ENCODE data around the gene CES2. TPM values are rescaled to one million over a fixed set of nuclear protein-coding genes. Genes with fewer than 3 reads are reported as not detected.
"Not testable (repeated sequence)": the region's sequence is repeated elsewhere in the genome, so short reads cannot be mapped to it uniquely, and the experiment has no call there.

Gene CES2
- total RNA-seq, 1 experiment from 2014 or later, result 10.3 TPM

GRCh38 chr16:66934839-66935313 is 440 bp upstream of the CES2 start:
- not testable (repeated sequence) for DNase-seq (ENCODE audit: low read depth)

GRCh38 chr16:66936462-66936861 is 1.1 kb downstream of the CES2 start:
- no peak for DNase-seq (ENCODE audit: low read depth)

- no peak for DNase-seq (ENCODE audit: low read depth)
These were observed 1.7 kb downstream of the CES2 start for GRCh38 chr16:66936889-66937554.

DNA sequence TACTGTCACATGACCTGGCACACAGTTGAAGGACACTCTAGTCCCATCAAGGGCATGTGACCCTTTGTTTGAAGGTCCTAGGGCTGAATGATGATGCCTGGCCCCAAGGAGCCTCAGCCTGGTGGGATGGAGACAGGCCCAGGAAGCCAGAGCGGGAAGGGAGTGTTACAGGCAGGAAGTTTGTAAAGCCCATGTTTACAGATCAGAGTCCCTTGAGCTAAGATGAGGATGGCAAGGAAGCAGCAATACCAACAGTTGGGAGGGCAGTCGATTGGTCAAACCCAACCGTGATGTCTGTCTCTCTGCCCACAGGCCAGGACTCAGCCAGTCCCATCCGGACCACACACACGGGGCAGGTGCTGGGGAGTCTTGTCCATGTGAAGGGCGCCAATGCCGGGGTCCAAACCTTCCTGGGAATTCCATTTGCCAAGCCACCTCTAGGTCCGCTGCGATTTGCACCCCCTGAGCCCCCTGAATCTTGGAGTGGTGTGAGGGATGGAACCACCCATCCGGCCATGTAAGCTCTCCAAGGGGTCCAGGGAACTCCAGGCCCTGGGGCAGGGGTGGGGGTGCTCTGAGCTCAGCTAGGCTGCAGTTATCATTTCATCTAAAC is 2.5 kb downstream of the CES2 start:
- no peak for DNase-seq (ENCODE audit: low read depth)

GRCh38 chr16:66939366-66939765 is 4.0 kb downstream of the CES2 start:
- DNase-seq (ENCODE audit: low read depth), result no peak

DNA sequence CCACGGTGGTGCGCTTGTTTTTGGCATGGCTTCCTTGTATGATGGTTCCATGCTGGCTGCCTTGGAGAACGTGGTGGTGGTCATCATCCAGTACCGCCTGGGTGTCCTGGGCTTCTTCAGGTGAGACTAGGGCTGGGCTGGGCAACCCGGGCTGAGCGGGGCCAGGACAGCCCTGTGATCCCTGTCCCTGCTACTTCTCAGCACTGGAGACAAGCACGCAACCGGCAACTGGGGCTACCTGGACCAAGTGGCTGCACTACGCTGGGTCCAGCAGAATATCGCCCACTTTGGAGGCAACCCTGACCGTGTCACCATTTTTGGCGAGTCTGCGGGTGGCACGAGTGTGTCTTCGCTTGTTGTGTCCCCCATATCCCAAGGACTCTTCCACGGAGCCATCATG is 4.9 kb downstream of the CES2 start:
- DNase-seq (ENCODE audit: low read depth), result no peak

GRCh38 chr16:66942981-66943380 is 7.7 kb downstream of the CES2 start:
- DNase-seq (ENCODE audit: low read depth), result no peak

DNA sequence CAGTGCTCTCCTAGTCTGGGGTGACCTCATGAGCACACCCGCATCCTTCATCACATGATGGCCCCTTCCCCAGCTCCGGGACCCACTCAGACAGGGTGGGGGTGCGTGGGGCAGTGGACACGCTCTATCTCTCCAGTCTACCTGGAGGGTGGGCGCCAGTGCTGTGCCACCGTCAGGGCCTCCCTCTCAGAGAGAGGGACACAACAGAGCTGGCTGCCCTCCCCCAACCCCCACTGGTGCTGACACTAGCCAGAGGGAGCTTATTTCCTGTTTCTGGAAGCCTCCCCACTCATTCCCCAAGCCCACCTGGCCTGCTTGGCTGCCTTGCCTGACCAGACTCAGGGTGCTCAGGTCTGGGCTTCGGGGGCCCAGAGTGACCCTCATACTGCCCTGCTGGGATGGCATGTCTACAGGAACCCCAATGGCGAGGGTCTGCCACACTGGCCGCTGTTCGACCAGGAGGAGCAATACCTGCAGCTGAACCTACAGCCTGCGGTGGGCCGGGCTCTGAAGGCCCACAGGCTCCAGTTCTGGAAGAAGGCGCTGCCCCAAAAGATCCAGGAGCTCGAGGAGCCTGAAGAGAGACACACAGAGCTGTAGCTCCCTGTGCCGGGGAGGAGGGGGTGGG is 8.2 kb downstream of the CES2 start:
- DNase-seq (ENCODE audit: low read depth), result no peak

GRCh38 chr16:66944054-66944441 is 8.7 kb downstream of the CES2 start:
- no peak for DNase-seq (ENCODE audit: low read depth)

- not testable (repeated sequence) for DNase-seq (ENCODE audit: low read depth)
These were observed 9.7 kb downstream of the CES2 start for GRCh38 chr16:66944971-66945370.

GRCh38 chr16:66945939-66946338 is 10.6 kb downstream of the CES2 start:
- no peak for DNase-seq (ENCODE audit: low read depth)

- no peak for DNase-seq (ENCODE audit: low read depth)
These were observed 11.2 kb downstream of the CES2 start for GRCh38 chr16:66946541-66946940.

- no peak for DNase-seq (ENCODE audit: low read depth)
These were observed 11.6 kb downstream of the CES2 start for GRCh38 chr16:66946974-66947301.

- peak; percentile 76 for DNase-seq (ENCODE audit: low read depth)
These were observed 12.2 kb downstream of the CES2 start for GRCh38 chr16:66947302-66948065.

DNA sequence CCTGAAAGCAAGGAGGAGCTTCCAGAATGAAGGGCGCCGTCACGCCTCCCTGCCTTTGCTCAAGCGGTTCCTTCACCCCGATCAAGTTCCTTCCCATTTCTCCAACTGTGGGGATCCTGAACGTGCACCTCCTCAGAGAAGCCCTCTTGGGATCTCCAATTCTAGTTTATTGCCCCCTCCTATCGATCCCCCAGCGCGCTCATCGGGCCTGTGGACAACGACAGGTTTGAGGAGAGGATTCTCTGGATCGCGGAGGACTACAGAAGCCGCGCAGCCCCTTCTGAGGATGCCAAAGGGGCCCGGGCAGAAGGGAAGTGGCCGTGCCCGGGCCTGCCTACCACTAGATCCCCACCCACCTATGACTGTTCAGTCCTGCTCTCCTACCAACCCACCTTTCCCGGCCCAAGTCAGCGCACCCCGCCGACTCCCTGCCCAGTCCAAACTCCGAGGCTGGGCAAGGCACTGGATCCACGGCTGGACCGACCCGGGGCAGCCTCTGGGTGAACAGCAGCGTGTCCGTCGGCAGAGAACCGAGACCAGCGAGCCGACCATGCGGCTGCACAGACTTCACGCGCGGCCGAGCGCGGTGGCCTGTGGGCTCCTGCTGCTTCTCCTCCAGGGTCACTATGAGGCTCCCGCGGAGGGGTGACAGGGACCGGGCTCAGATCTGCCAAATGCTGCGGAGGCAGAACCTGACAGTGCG is 13.0 kb downstream of the CES2 start:
- no peak for DNase-seq (ENCODE audit: low read depth)

DNA sequence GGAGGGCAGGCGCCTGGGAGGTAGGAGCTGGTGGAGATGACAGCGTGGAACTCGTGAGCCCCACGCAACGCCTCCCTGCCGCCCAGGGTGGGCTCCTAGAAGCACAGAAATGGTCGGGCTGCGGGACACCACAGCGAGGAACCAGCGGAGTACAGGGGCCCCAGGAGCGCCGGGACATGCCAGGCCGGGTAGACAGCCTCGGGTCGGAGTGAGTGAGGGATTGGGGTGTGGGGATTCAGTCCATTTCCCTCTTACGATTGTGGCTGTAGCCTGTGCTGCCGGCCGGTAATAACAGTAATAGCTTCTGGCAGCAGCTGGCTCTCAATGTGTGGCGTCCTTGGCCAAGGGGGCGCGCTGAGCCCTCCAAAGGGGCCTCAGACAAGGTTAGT is 13.5 kb downstream of the CES2 start:
- DNase-seq (ENCODE audit: low read depth), result no peak

DNA sequence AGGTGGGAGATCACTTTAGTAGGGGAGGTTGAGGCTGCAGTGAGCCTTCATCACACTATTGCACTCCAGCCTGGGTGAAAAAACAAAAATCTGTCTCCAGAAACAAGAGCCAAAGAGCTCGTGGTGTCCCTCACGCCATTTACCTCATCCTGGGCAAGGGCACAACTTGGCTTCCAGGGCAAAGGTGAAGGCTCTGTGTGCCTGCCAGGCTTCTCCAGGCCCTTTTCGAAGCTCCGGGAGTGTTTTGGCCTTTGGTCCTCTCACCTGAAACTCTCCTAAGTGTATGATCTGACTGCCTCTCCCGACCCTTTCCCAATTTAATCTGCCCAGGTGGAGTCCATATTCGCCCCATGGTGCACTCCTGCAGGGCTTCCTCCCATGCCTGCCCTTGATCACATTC is 14.2 kb downstream of the CES2 start:
- no peak for DNase-seq (ENCODE audit: low read depth)

DNA sequence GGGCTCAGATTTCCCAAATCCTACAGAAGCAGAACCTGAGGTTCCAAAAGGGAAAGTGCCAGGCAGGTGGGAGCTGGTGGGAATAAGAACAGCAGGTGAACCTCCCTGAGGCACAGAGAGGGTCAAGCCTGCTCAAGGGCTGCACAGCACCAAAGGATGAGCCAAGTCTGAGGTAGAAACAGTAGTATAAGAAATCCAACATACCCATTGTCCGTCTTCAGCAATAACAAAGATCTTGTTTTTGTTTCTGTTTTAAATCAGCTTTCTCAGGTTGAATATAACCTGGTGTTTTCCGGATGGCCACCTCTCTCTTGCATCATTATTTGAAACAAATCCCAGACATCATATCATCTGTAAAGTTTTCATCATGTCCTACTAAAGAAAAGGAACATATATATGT is 15.1 kb downstream of the CES2 start:
- DNase-seq (ENCODE audit: low read depth), result no peak

DNA sequence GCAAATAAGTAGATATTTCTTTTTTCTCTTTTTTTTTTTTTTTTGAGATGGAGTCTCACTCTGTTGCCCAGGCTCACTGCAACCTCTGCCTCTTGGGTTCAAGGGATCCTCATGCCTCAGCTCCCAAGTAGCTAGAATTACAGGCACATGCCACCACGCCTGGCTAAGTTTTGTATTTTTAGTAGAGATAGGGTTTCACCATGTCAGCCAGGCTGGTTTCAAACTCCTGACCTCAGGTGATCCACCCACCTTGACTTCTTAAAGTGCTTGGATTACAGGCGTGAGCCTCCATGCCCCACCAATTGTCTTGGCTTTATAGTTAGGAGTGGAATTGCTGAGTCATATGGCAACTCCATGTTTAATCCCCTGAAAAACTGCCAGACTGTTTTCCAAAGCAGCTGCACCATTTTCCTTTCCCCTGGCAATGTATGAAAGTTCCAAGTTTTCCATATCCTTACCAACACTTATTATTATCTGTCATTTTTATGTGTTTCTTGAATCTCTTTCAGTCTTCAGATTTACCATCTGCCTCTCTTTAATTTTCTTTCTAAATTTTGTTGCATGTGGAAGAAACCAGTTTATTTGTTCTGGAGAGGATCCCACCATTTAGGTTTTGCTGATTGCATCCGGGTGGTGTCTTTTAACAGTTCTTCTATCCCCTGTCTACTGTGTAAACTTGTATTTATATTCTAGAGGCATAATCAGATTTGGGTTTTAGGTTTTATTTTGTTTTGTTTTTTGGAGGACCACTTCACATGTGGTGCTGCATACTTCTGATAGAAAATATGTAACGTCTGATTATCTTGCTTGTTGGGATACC is 15.9 kb downstream of the CES2 start:
- no peak for DNase-seq (ENCODE audit: low read depth)

GRCh38 chr16:66952430-66953110 is 17.3 kb downstream of the CES2 start:
- DNase-seq (ENCODE audit: low read depth), result no peak

All from Daoy (cell line).